Gastrocnemius medialis (tissue), 4 donors: Measurements from ENCODE around the gene UPF1.

ENCODE experiments used
- POLR2A ChIP-seq, 2 donors: fragments of 450-650 bp; IDR thresholded peaks; one replicate each; pipeline ENCODE4 v1.6.1; 2017; ENCODE audit warnings: antibody characterized with exemption in 2 of 2, mild to moderate bottlenecking in 2 of 2, moderate library complexity in 2 of 2
- TF ChIP-seq, protein P1 (sequence below), 5 experiments: fragments of 450-650 bp in 3 of 5; fragments of 200-600 bp in 2 of 5; sonication (generic) in 2 of 5; IDR thresholded peaks in 4 of 5; conservative IDR thresholded peaks in 1 of 5; 1 replicate in 4 of 5; 2 replicates in 1 of 5; pipeline ENCODE4 v1.5.1; 2016 to 2019; ENCODE audit warnings: antibody characterized with exemption in 5 of 5, mild to moderate bottlenecking in 3 of 5, moderate library complexity in 3 of 5

DNA sequence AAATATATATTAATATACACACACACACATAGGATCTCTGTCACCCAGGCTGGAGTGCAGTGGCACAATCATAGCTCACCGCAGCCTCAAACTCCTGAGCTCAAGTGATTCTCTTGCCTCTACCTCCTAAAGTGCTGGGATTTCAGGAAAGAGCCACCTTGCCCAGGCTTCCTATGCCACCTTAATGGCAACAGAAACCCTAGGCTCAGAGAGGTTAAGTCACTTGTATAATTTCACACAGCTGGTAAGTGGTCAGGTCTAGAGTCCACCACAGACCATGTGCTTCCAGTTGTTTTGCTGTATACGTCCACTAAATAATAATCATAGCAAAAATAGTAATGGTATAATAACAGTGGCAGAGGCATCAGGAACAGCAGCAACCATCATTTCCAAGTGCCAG lies 1.3 kb upstream of the UPF1 start:
- TF ChIP-seq, protein P1, sequence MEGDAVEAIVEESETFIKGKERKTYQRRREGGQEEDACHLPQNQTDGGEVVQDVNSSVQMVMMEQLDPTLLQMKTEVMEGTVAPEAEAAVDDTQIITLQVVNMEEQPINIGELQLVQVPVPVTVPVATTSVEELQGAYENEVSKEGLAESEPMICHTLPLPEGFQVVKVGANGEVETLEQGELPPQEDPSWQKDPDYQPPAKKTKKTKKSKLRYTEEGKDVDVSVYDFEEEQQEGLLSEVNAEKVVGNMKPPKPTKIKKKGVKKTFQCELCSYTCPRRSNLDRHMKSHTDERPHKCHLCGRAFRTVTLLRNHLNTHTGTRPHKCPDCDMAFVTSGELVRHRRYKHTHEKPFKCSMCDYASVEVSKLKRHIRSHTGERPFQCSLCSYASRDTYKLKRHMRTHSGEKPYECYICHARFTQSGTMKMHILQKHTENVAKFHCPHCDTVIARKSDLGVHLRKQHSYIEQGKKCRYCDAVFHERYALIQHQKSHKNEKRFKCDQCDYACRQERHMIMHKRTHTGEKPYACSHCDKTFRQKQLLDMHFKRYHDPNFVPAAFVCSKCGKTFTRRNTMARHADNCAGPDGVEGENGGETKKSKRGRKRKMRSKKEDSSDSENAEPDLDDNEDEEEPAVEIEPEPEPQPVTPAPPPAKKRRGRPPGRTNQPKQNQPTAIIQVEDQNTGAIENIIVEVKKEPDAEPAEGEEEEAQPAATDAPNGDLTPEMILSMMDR (IDR thresholded peaks at IDR 0.05 in 4 of 5, conservative IDR thresholded peaks at IDR 0.05 in 1 of 5), result no peak
- TF ChIP-seq POLR2A (IDR thresholded peaks at IDR 0.05), result no peak
